Neural progenitor cell (in vitro differentiated cells): ENCODE data around the gene POLD3. TPM values are rescaled to one million over a fixed set of nuclear protein-coding genes. Genes with fewer than 3 reads are reported as not detected.
A peak's percentile ranks its signal among the peaks of the same experiment; 100 is the strongest.

Experiments used
- DNase-seq: peaks from one replicate; pipeline ENCODE4 v3.0.0-alpha.2; 2016; ENCODE audit warnings: low spot score
- H2AFZ ChIP-seq: fragments of 200-600 bp; sonication (generic); replicated peaks from 2 replicates; pipeline ENCODE4 v1.6.1; 2016; ENCODE audit warnings: antibody characterized with exemption
- H3F3A ChIP-seq: fragments of 200-600 bp; sonication (generic); 2 replicates; pipeline ENCODE4 v1.6.1; 2016; ENCODE audit warnings: antibody characterized with exemption, low read depth
- H3K27ac ChIP-seq: fragments of 200-600 bp; sonication (generic); 2 replicates; pipeline ENCODE4 v1.5.1; 2016; ENCODE audit warnings: mild to moderate bottlenecking
- H3K27me3 ChIP-seq: fragments of 200-600 bp; sonication (generic); 2 replicates; pipeline ENCODE4 v1.6.1; 2016; ENCODE audit warnings: mild to moderate bottlenecking, moderate library complexity
- H3K36me3 ChIP-seq: fragments of 200-600 bp; sonication (generic); 2 replicates; pipeline ENCODE4 v1.5.1; 2016
- H3K4me1 ChIP-seq: fragments of 200-600 bp; sonication (generic); 2 replicates; pipeline ENCODE4 v1.6.1; 2016; ENCODE audit warnings: mixed run types
- H3K4me2 ChIP-seq: fragments of 200-600 bp; sonication (generic); 2 replicates; pipeline ENCODE4 v1.6.1; 2016
- H3K4me3 ChIP-seq: fragments of 200-600 bp; sonication (generic); 2 replicates; pipeline ENCODE4 v1.5.1; 2016
- H3K79me2 ChIP-seq: fragments of 200-600 bp; sonication (generic); 2 replicates; pipeline ENCODE4 v1.6.1; 2016; ENCODE audit warnings: low read depth
- H3K9ac ChIP-seq: fragments of 200-600 bp; sonication (generic); 2 replicates; pipeline ENCODE4 v1.6.1; 2016
- H3K9me3 ChIP-seq: fragments of 200-600 bp; sonication (generic); 2 replicates; pipeline ENCODE4 v1.5.1; 2016; ENCODE audit warnings: low read depth
- H4K20me1 ChIP-seq: fragments of 200-600 bp; sonication (generic); 2 replicates; pipeline ENCODE4 v1.6.1; 2016; ENCODE audit warnings: low read depth
- H3K27ac Mint-ChIP-seq: 3 replicates; pipeline ENCODE4 v1.8.0; 2021; ENCODE audit warnings: mixed read lengths
- H3K27me3 Mint-ChIP-seq: 2 replicates; pipeline ENCODE4 v1.8.0; 2022; ENCODE audit warnings: low read depth, mild to moderate bottlenecking, inconsistent platforms, moderate library complexity, mixed read lengths; ENCODE audit not compliant: insufficient read depth
- H3K36me3 Mint-ChIP-seq: 3 replicates; pipeline ENCODE4 v1.8.0; 2021; ENCODE audit warnings: mixed read lengths
- H3K4me1 Mint-ChIP-seq: 3 replicates; pipeline ENCODE4 v1.8.0; 2021; ENCODE audit warnings: mixed read lengths
- H3K4me3 Mint-ChIP-seq: 3 replicates; pipeline ENCODE4 v1.8.0; 2021; ENCODE audit warnings: mild to moderate bottlenecking, moderate library complexity, mixed read lengths
- H3K9me3 Mint-ChIP-seq: 3 replicates; pipeline ENCODE4 v1.8.0; 2020; ENCODE audit warnings: mixed read lengths
- CTCF ChIP-seq: fragments of 200-600 bp; sonication (generic); IDR thresholded peaks from 2 replicates; pipeline ENCODE4 v1.5.1; 2017; ENCODE audit warnings: antibody characterized with exemption, mild to moderate bottlenecking
- EZH2 ChIP-seq: fragments of 200-600 bp; sonication (generic); IDR thresholded peaks from 2 replicates; pipeline ENCODE4 v1.6.1; 2017; ENCODE audit warnings: antibody characterized with exemption, mild to moderate bottlenecking, moderate library complexity
- EZH2phosphoT487 ChIP-seq: fragments of 200-600 bp; sonication (generic); IDR thresholded peaks from 2 replicates; pipeline ENCODE4 v1.6.1; 2017; ENCODE audit warnings: antibody characterized with exemption
- total RNA-seq: library from RNA; depleted of rRNA; stranded (reverse); fragments of >200 nt; gene quantifications from 2 replicates; pipeline ENCODE4 v1.2.3, GENCODE V29; 2015; ENCODE audit warnings: low replicate concordance

The POLD3 gene
- total RNA-seq, 1 donor from 2014 or later: 56.9 TPM

- Histone ChIP-seq H2AFZ (no peak overlapping the region), H3K4me3 (no peak overlapping the region), H3K79me2 (no peaks in the 10 kb centered on the region), H3K9ac (no peak overlapping the region), H3K36me3 (no peaks in the 10 kb centered on the region), H3K4me2 (no peak overlapping the region), H3K27me3 (no peaks in the 10 kb centered on the region), H4K20me1 (no peaks in the 10 kb centered on the region), H3F3A (no peaks in the 10 kb centered on the region), H3K4me1 (peaks cover 3% of the 10 kb centered on the region), H3K27ac (no peak overlapping the region), H3K9me3 (no peaks in the 10 kb centered on the region)
- TF ChIP-seq CTCF (no peak), EZH2phosphoT487 (no peak), EZH2 (no peak)
- DNase-seq: no peak
- Mint-ChIP-seq H3K27me3 (no peaks in the 10 kb centered on the region), H3K36me3 (peaks cover 2% of the 10 kb centered on the region), H3K27ac (no peak overlapping the region), H3K4me3 (no peak overlapping the region), H3K9me3 (no peaks in the 10 kb centered on the region), H3K4me1 (peaks cover 7% of the 10 kb centered on the region)
These were observed 80.7 kb downstream of the POLD3 start for GRCh38 chr11:74672956-74673692.

GRCh38 chr11:74673693-74674360, 81.4 kb downstream of the POLD3 start:
- Mint-ChIP-seq H3K9me3 (no peaks in the 10 kb centered on the region), H3K4me1 (peaks cover 7% of the 10 kb centered on the region), H3K27me3 (no peaks in the 10 kb centered on the region), H3K27ac (no peak overlapping the region), H3K4me3 (no peak overlapping the region), H3K36me3 (peaks cover 2% of the 10 kb centered on the region)
- no peak for DNase-seq
- Histone ChIP-seq H3K9me3 (no peaks in the 10 kb centered on the region), H3K36me3 (no peaks in the 10 kb centered on the region), H3K4me1 (peaks cover 3% of the 10 kb centered on the region), H3K9ac (no peak overlapping the region), H3K4me2 (no peak overlapping the region), H3K4me3 (no peak overlapping the region), H4K20me1 (no peaks in the 10 kb centered on the region), H3F3A (no peaks in the 10 kb centered on the region), H3K27me3 (no peaks in the 10 kb centered on the region), H2AFZ (no peak overlapping the region), H3K79me2 (no peaks in the 10 kb centered on the region), H3K27ac (no peak overlapping the region)
- TF ChIP-seq EZH2phosphoT487: no peak
- no peak for TF ChIP-seq CTCF
- no peak for TF ChIP-seq EZH2

GRCh38 chr11:74675761-74676160, 83.4 kb downstream of the POLD3 start:
- no peaks in the 10 kb centered on the region for H4K20me1 ChIP-seq
- H3K27me3 Mint-ChIP-seq: no peaks in the 10 kb centered on the region
- no peaks in the 10 kb centered on the region for H3K9me3 ChIP-seq
- TF ChIP-seq CTCF (no peak), EZH2 (no peak), EZH2phosphoT487 (no peak)
- no peaks in the 10 kb centered on the region for H3K9me3 Mint-ChIP-seq
- H3K4me1 ChIP-seq: peaks cover 3% of the 10 kb centered on the region
- H3K36me3 ChIP-seq: no peaks in the 10 kb centered on the region
- no peak overlapping the region for H3K27ac ChIP-seq
- no peaks in the 10 kb centered on the region for H3K79me2 ChIP-seq
- H3K4me3 Mint-ChIP-seq: no peak overlapping the region
- no peaks in the 10 kb centered on the region for H3K27me3 ChIP-seq
- no peak overlapping the region for H3K4me2 ChIP-seq
- no peaks in the 10 kb centered on the region for H3F3A ChIP-seq
- peaks cover 7% of the 10 kb centered on the region for H3K4me1 Mint-ChIP-seq
- H3K9ac ChIP-seq: no peak overlapping the region
- peaks cover 2% of the 10 kb centered on the region for H3K36me3 Mint-ChIP-seq
- no peak overlapping the region for H3K27ac Mint-ChIP-seq
- DNase-seq: peak; percentile 40
- no peak overlapping the region for H2AFZ ChIP-seq
- no peak overlapping the region for H3K4me3 ChIP-seq
